Loucy (cell line): ENCODE data around the gene KCNMA1.

ENCODE experiments used
- CTCF ChIP-seq: fragments of 200-600 bp; sonication (generic); conservative IDR thresholded peaks from 2 replicates; pipeline ENCODE4 v1.5.1; 2014; ENCODE audit warnings: mild to moderate bottlenecking, antibody characterized with exemption, low read length
- EZH2phosphoT487 ChIP-seq: fragments of 200-600 bp; IDR thresholded peaks from 2 replicates; pipeline ENCODE4 v1.6.1; 2018; ENCODE audit warnings: antibody characterized with exemption, mild to moderate bottlenecking, moderate library complexity, borderline replicate concordance

DNA sequence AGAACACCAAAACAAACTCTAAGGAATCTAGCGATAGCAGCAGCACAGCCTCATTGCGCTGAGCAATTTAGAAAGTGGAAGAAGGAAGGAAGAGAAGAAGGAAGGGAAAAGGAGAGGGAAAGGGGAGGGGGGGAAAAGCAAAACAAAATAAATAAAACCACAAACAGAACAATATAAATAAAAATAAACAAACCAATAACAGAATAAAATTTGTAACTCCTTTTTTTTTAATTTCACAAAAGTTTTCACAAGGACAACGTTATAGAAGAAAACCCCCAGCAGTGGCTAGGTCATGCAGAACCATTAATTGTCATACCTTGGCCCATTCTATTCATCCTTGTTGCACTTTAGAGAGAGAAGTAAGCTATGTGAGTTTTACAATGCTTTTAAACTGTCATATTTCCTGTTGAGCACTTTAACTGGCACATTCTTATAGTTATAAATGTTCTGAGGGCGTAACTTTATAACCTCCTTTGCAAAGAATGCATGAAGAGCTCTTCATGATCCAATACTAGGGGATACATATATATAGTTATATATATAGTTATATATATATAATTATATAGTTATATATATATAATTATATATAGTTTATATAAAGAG lies 752.8 kb downstream of the KCNMA1 start:
- no peak for TF ChIP-seq CTCF
- TF ChIP-seq EZH2phosphoT487 = no peak
